ENCODE results near the gene EIF4G1. TPM values are rescaled to one million over a fixed set of nuclear protein-coding genes. Genes with fewer than 3 reads are reported as not detected.

The EIF4G1 gene
- polyA plus RNA-seq, 1 donor from 2014 or later: 66.9 TPM

GRCh38 chr3:184275381-184275701 is 39.1 kb upstream of the EIF4G1 start:
- H3K9me2 ChIP-seq (ENCODE audit: insufficient read depth, low read length): no peaks in the 10 kb centered on the region
- H3K27me3 ChIP-seq (ENCODE audit: insufficient read depth, low read depth, low read length): peaks cover 42% of the 10 kb centered on the region
- no peak overlapping the region for H3K9ac ChIP-seq (ENCODE audit: low read length)

DNA sequence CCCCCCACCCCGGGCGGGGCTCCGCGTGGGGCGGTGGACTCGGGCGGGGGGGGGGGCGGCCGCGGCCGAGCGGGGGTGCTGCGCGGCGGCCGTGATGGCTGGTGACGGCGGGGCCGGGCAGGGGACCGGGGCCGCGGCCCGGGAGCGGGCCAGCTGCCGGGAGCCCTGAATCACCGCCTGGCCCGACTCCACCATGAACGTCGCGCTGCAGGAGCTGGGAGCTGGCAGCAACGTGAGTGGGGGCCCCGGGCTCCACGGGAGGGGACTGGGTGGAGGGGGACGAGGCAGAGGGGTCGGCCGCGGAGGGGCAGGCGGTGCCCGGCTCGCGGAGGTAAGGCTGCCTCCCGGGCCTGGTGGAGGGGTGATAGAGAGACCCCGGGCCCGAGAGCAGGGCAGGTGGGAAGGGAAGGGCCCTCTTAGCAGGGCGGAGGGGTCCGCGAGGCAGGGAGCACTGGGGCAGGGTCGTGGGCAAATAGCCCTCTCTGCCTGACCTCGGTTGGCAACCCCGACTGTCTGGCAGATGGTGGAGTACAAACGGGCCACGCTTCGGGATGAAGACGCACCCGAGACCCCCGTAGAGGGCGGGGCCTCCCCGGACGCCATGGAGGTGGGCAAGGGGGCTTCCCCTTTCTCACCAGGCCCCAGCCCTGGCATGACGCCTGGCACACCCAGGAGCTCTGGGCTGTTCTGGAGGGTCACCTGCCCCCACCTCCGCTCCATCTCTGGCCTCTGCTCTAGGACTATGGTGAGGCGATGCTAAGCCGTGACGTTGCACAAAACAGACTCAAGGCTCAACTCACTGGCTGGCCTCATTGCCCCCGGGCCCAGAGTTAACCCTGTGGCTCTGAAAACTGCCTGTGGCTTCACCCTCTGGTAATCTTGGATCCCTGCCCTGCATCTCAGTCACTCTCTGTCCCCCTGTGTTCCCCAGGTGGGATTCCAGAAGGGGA is 38.2 kb upstream of the EIF4G1 start, which contains the start of gene ECE2:
ECE2 (plus strand) TSS at position 62 of the 950 bp plus-strand sequence; CDS start at position 194, 132 bp downstream.
- Histone ChIP-seq H3F3A (ENCODE audit: insufficient read depth, low read length, poor library complexity, severe bottlenecking) (no peaks in the 10 kb centered on the region), H3K9me2 (ENCODE audit: insufficient read depth, low read length) (no peaks in the 10 kb centered on the region), H4K20me1 (ENCODE audit: insufficient read depth) (no peaks in the 10 kb centered on the region), H3K27me3 (ENCODE audit: insufficient read depth, low read depth, low read length) (peaks cover 42% of the 10 kb centered on the region), H3K9me3 (ENCODE audit: low read length) (no peaks in the 10 kb centered on the region), H3K4me3 (ENCODE audit: low read length) (no peak within 1 kb of the TSS), H3K79me2 (replicated peaks; ENCODE audit: insufficient read depth, low read length) (no peaks in the 10 kb centered on the region), H3K27ac (ENCODE audit: low read length) (no peak within 1 kb of the TSS), H3K36me3 (ENCODE audit: insufficient read depth, low read length) (no peaks in the 10 kb centered on the region), H3K4me2 (ENCODE audit: low read length) (no peak within 1 kb of the TSS), H3K9ac (ENCODE audit: low read length) (no peak within 1 kb of the TSS), H2AFZ (ENCODE audit: low read depth, low read length) (no peak within 1 kb of the TSS)
- TF ChIP-seq EP300 (conservative IDR thresholded peaks at IDR 0.05; ENCODE audit: poor library complexity, severe bottlenecking) (no peak), TAF1 (IDR thresholded peaks at IDR 0.05; ENCODE audit: low read depth) (no peak)

More at GRCh38 chr3:184275381-184275701, 39.1 kb upstream of the EIF4G1 start:
- Histone ChIP-seq H3K27ac (ENCODE audit: low read length) (no peak overlapping the region), H3K79me2 (replicated peaks; ENCODE audit: insufficient read depth, low read length) (no peaks in the 10 kb centered on the region), H3K4me3 (ENCODE audit: low read length) (no peak overlapping the region), H3K36me3 (ENCODE audit: insufficient read depth, low read length) (no peaks in the 10 kb centered on the region), H3F3A (ENCODE audit: insufficient read depth, low read length, poor library complexity, severe bottlenecking) (no peaks in the 10 kb centered on the region), H3K4me2 (ENCODE audit: low read length) (no peak overlapping the region), H4K20me1 (ENCODE audit: insufficient read depth) (no peaks in the 10 kb centered on the region), H3K9me3 (ENCODE audit: low read length) (no peaks in the 10 kb centered on the region), H2AFZ (ENCODE audit: low read depth, low read length) (no peak overlapping the region)
- TF ChIP-seq MXI1 (conservative IDR thresholded peaks at IDR 0.05; ENCODE audit: poor library complexity, severe bottlenecking): no peak
- no peak for TF ChIP-seq EZH2 (IDR thresholded peaks at IDR 0.05; ENCODE audit: borderline replicate concordance, insufficient read depth, low read length, poor library complexity, severe bottlenecking)
- no peak for TF ChIP-seq POLR2AphosphoS5 (IDR thresholded peaks at IDR 0.05)

- Histone ChIP-seq H4K20me1 (ENCODE audit: insufficient read depth) (no peaks in the 10 kb centered on the region), H3K36me3 (ENCODE audit: insufficient read depth, low read length) (no peaks in the 10 kb centered on the region), H3K27me3 (ENCODE audit: insufficient read depth, low read depth, low read length) (peaks cover 42% of the 10 kb centered on the region), H3F3A (ENCODE audit: insufficient read depth, low read length, poor library complexity, severe bottlenecking) (no peaks in the 10 kb centered on the region), H3K4me3 (ENCODE audit: low read length) (no peak overlapping the region), H3K9ac (ENCODE audit: low read length) (no peak overlapping the region), H2AFZ (ENCODE audit: low read depth, low read length) (no peak overlapping the region), H3K79me2 (replicated peaks; ENCODE audit: insufficient read depth, low read length) (no peaks in the 10 kb centered on the region), H3K9me3 (ENCODE audit: low read length) (no peaks in the 10 kb centered on the region), H3K4me2 (ENCODE audit: low read length) (no peak overlapping the region), H3K9me2 (ENCODE audit: insufficient read depth, low read length) (no peaks in the 10 kb centered on the region), H3K27ac (ENCODE audit: low read length) (no peak overlapping the region)
- TF ChIP-seq EP300 (conservative IDR thresholded peaks at IDR 0.05; ENCODE audit: poor library complexity, severe bottlenecking): no peak
- no peak for TF ChIP-seq MXI1 (conservative IDR thresholded peaks at IDR 0.05; ENCODE audit: poor library complexity, severe bottlenecking)
- TF ChIP-seq POLR2AphosphoS5 (IDR thresholded peaks at IDR 0.05): no peak
- TF ChIP-seq, protein P1, sequence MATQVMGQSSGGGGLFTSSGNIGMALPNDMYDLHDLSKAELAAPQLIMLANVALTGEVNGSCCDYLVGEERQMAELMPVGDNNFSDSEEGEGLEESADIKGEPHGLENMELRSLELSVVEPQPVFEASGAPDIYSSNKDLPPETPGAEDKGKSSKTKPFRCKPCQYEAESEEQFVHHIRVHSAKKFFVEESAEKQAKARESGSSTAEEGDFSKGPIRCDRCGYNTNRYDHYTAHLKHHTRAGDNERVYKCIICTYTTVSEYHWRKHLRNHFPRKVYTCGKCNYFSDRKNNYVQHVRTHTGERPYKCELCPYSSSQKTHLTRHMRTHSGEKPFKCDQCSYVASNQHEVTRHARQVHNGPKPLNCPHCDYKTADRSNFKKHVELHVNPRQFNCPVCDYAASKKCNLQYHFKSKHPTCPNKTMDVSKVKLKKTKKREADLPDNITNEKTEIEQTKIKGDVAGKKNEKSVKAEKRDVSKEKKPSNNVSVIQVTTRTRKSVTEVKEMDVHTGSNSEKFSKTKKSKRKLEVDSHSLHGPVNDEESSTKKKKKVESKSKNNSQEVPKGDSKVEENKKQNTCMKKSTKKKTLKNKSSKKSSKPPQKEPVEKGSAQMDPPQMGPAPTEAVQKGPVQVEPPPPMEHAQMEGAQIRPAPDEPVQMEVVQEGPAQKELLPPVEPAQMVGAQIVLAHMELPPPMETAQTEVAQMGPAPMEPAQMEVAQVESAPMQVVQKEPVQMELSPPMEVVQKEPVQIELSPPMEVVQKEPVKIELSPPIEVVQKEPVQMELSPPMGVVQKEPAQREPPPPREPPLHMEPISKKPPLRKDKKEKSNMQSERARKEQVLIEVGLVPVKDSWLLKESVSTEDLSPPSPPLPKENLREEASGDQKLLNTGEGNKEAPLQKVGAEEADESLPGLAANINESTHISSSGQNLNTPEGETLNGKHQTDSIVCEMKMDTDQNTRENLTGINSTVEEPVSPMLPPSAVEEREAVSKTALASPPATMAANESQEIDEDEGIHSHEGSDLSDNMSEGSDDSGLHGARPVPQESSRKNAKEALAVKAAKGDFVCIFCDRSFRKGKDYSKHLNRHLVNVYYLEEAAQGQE (IDR thresholded peaks at IDR 0.05; ENCODE audit: borderline replicate concordance): no peak
- TF ChIP-seq TAF1 (IDR thresholded peaks at IDR 0.05; ENCODE audit: low read depth): no peak
- no peak for TF ChIP-seq RAD21 (conservative IDR thresholded peaks at IDR 0.05)
- TF ChIP-seq EZH2 (IDR thresholded peaks at IDR 0.05; ENCODE audit: borderline replicate concordance, insufficient read depth, low read length, poor library complexity, severe bottlenecking): no peak
- TF ChIP-seq SMC3 (conservative IDR thresholded peaks at IDR 0.05; ENCODE audit: poor library complexity): no peak
- TF ChIP-seq, protein P2, sequence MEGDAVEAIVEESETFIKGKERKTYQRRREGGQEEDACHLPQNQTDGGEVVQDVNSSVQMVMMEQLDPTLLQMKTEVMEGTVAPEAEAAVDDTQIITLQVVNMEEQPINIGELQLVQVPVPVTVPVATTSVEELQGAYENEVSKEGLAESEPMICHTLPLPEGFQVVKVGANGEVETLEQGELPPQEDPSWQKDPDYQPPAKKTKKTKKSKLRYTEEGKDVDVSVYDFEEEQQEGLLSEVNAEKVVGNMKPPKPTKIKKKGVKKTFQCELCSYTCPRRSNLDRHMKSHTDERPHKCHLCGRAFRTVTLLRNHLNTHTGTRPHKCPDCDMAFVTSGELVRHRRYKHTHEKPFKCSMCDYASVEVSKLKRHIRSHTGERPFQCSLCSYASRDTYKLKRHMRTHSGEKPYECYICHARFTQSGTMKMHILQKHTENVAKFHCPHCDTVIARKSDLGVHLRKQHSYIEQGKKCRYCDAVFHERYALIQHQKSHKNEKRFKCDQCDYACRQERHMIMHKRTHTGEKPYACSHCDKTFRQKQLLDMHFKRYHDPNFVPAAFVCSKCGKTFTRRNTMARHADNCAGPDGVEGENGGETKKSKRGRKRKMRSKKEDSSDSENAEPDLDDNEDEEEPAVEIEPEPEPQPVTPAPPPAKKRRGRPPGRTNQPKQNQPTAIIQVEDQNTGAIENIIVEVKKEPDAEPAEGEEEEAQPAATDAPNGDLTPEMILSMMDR (IDR thresholded peaks at IDR 0.05; ENCODE audit: poor library complexity, severe bottlenecking): no peak
These were observed 37.0 kb upstream of the EIF4G1 start for GRCh38 chr3:184277366-184277765.

Data from neural cell (in vitro differentiated cells).